HG03575 (cell line): ENCODE data around the gene CCDC8.
"Not testable (repeated sequence)": the region's sequence is repeated elsewhere in the genome, so short reads cannot be mapped to it uniquely, and the experiment has no call there.

Source experiments
- ATAC-seq: cut with Tn5 transposase; IDR thresholded peaks from one replicate; pipeline ENCODE4 v1.9.1; 2021; ENCODE audit not compliant: unreplicated experiment, insufficient number of reproducible peaks, low FRiP score; ENCODE audit errors: extremely low read depth

Gene CCDC8

GRCh38 chr19:46386996-46387712 is 26.2 kb downstream of the CCDC8 start:
- ATAC-seq: no peak

DNA sequence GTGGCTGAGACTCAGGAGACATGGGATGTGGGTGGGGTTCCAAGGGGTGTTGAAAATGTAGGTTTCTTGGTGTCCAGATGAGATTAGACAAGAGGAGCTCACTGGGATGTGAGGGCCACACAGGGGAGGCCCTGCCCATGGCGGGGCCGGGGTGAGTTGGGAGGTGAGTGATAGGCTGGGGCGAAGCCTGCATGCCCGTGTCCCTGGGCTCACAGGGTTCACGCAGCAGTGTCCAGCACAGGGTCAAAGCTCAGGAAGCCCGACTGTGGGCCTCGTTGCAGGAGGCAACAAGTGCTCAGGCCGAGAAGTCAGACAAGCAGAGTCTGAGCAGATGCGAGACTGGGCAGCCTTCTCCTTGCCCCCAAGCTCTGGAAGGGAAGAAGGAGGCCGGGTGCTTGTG is 27.2 kb downstream of the CCDC8 start:
- no peak for ATAC-seq

- ATAC-seq: no peak
These were observed 27.7 kb downstream of the CCDC8 start for GRCh38 chr19:46385636-46386035.

DNA sequence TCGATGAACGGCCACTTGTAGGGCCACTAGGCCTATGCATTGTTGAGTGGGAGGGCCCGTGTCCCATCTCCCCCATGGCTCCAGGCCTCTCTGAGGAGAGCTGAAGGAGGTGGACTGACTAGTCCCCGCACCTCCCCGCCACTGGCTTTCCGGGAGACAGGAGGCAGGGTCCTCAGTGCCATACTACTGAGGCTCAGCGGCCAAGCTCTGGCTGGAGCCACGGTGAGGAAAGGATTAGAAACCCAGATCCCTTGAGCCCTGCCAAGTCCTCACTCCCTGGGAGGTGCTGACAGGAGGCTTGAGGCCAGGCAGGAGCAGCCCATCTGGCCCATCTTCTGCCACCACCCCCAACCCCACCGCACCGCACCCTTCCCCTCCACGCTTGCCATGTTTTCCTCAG is 29.0 kb downstream of the CCDC8 start:
- ATAC-seq: no peak

- no peak for ATAC-seq
These were observed 29.5 kb downstream of the CCDC8 start for GRCh38 chr19:46383846-46384245.

- no peak for ATAC-seq
These were observed 30.1 kb downstream of the CCDC8 start for GRCh38 chr19:46383171-46383815.

DNA sequence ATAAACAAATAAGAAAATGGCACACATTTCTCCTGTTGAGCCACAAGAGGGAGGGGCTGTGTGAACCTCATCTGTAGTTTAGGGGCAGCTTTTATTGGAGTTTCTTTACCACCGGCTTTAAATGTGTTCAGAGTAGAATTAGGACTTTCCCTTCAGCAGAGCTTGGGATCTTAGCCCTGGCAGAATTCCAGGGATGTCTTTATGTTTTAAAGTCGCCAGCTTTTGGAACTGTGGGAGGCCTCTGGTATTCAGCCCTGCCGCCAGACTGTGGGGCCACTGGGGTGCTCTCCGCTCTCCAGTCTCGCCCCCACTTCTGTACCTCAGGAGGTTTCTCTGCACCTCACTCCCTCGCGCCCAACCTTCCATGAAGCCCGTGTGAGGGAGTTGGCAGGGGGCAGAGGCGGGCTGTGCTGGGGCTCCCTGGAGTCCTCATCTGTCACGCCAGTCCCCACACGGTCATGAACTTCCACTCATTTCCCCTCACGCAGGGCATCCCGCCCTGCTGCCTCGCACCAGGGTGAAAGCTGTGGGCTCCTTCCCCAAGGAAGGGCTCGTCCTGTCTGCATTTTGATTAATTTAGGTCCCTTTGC is 31.5 kb downstream of the CCDC8 start:
- no peak for ATAC-seq

GRCh38 chr19:46381346-46381745 is 32.0 kb downstream of the CCDC8 start:
- no peak for ATAC-seq

DNA sequence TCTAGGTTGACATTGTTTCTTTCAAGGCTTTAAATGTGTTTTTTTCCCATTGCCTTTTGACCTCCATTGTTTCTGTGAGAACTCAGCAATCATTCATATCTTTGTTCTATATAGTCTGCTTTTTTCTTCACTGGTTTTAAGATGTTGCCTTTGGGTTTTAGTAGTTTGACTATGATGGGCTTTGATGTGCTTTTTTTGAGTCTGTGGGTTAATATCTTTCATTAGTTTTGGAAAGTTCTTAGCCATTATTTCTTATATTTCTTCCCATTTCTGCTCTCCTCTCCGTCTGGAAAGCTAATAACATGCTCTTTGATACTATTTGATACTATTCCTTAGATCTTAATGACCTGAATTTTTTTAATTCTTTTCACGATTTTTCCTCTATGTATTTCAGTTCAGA is 32.7 kb downstream of the CCDC8 start:
- no peak for ATAC-seq

DNA sequence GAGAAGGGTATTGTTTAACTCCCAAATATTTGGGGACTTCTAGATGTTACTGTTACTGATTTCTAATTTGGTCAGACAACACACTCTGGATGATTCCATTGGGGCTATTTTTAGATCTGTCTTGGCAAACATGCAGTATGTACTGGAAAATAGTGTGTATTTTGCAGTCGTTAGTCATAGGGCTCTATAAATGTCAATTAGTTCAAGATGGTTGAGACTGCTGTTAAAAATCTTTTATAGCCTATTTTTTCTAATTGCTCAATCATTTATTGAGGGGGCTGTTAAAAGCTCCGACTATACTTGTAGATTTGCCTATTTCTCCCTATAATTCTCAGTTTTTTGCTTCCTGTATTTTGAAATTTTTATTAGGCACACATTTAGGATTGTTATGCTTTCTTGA is 35.1 kb downstream of the CCDC8 start:
- no peak for ATAC-seq

- no peak for ATAC-seq
These were observed 36.9 kb downstream of the CCDC8 start for GRCh38 chr19:46376241-46377153.

- not testable (repeated sequence) for ATAC-seq
These were observed 37.8 kb downstream of the CCDC8 start for GRCh38 chr19:46375476-46376067.

DNA sequence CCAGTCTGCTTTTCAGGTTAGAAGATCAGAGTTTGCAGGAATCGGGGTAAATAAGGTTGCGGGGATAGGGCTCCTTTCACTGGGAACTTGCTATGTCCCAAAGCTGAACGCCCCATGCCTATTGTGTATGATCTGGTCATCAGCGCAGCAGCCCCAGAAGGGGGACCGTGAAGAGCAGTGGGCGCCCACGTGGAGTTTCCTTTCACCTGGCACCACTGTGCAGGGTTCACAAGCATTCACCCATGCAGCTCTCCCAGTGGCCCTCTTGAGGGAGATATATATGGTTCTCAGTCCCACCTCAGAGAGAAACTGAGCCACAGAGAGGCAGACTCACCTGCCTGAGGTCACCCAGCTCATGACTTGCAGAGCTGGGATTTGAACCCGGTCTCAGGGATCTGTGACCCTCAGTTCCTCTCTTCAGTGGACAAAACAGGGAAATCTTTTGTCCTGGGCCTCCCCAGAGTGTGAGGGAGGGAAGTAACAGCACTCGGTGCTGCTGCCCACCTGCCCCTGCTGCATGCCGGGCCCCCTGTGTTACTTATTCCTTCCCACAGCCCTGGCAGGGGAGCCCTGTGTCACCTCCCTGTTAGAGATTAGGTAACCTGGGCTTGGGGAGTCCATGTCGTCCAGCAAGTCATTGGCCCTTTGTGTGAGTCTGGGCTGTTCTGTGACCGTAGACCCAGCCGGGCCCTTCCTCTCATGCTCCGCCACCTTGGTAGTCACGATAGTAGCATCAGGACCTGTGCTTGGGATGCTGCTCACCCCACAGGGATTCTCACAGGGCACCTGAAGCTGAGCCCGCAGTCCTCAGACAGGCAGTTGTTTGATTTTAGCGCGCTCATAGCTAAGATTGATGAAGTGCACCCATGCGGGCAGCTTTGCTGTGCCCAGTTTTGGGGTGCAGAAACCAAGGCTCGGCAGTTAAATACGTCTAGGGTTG is 38.6 kb downstream of the CCDC8 start:
- ATAC-seq: no peak

GRCh38 chr19:46373491-46374359 is 39.6 kb downstream of the CCDC8 start:
- no peak for ATAC-seq

- ATAC-seq: no peak
These were observed 40.4 kb downstream of the CCDC8 start for GRCh38 chr19:46372901-46373490.

DNA sequence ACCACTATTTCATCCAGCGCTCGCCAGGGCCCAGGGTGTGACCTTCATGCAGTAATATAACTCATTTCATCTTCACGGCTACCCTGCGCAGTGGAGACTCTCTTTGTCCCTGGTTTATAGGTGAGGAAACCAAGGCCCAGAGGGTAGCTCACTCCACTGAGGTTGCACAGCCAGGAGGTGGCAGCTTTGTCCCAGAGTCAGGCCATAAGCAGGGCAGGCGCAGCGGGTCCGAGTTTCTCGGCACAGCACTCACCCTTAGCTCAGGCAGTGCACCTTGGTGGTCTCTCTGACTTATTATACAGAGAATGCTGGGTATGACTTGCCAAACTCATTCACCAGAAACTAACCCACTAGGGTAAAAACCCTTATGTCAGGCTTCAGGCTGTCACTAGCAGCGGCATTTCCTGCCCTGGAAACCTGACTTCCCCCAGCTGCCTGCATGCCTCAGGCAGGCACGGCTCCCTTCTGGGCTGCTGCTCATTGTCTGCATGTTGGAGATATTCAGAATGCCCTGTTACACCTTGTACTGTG is 41.9 kb downstream of the CCDC8 start:
- ATAC-seq: no peak

GRCh38 chr19:46369817-46370216 is 43.5 kb downstream of the CCDC8 start:
- no peak for ATAC-seq
